GM19455 (cell line): ENCODE data around the gene KIAA0232.
"Not testable (repeated sequence)": the region's sequence is repeated elsewhere in the genome, so short reads cannot be mapped to it uniquely, and the experiment has no call there.

ENCODE experiments used
- ATAC-seq: cut with Tn5 transposase; IDR thresholded peaks from one replicate; pipeline ENCODE4 v1.9.1; 2021; ENCODE audit not compliant: unreplicated experiment

Gene KIAA0232

GRCh38 chr4:6754481-6755087, 27.9 kb upstream of the KIAA0232 start:
- no peak for ATAC-seq

- no peak for ATAC-seq
These were observed 27.3 kb upstream of the KIAA0232 start for GRCh38 chr4:6755088-6755753.

- not testable (repeated sequence) for ATAC-seq
These were observed 26.2 kb upstream of the KIAA0232 start for GRCh38 chr4:6756345-6756744.

- no peak for ATAC-seq
These were observed 23.8 kb upstream of the KIAA0232 start for GRCh38 chr4:6758728-6759127.

- ATAC-seq: no peak
These were observed 21.7 kb upstream of the KIAA0232 start for GRCh38 chr4:6760865-6761264.

GRCh38 chr4:6761649-6762615, 20.6 kb upstream of the KIAA0232 start:
- ATAC-seq: no peak

GRCh38 chr4:6763330-6763851, 19.1 kb upstream of the KIAA0232 start:
- ATAC-seq: no peak

GRCh38 chr4:6764976-6765620, 17.4 kb upstream of the KIAA0232 start:
- ATAC-seq: no peak

GRCh38 chr4:6765703-6766102, 16.8 kb upstream of the KIAA0232 start:
- no peak for ATAC-seq

- no peak for ATAC-seq
These were observed 15.2 kb upstream of the KIAA0232 start for GRCh38 chr4:6767386-6767747.

GRCh38 chr4:6767748-6768538, 14.6 kb upstream of the KIAA0232 start:
- no peak for ATAC-seq

- no peak for ATAC-seq
These were observed 14.0 kb upstream of the KIAA0232 start for GRCh38 chr4:6768539-6768905.

- no peak for ATAC-seq
These were observed 13.1 kb upstream of the KIAA0232 start for GRCh38 chr4:6769233-6769988.

GRCh38 chr4:6769989-6770420, 12.5 kb upstream of the KIAA0232 start:
- ATAC-seq: no peak

GRCh38 chr4:6770581-6771228, 11.8 kb upstream of the KIAA0232 start:
- ATAC-seq: no peak

GRCh38 chr4:6771229-6771671, 11.3 kb upstream of the KIAA0232 start:
- no peak for ATAC-seq

- ATAC-seq: no peak
These were observed 10.2 kb upstream of the KIAA0232 start for GRCh38 chr4:6772223-6772928.

GRCh38 chr4:6773106-6773505, 9.4 kb upstream of the KIAA0232 start:
- no peak for ATAC-seq
